Occipital lobe (tissue), 2 donors: ENCODE data around the gene FLACC1. TPM values are rescaled to one million over a fixed set of nuclear protein-coding genes. Genes with fewer than 3 reads are reported as not detected.
"Not testable (repeated sequence)": the region's sequence is repeated elsewhere in the genome, so short reads cannot be mapped to it uniquely, and the experiment has no call there.

Experiments used
- DNase-seq: peaks from one replicate; lab custom pipeline; 2025; lab: John Stamatoyannopoulos, UW
- total RNA-seq: library from RNA; depleted of rRNA; stranded (reverse); fragments of >200 nt; gene quantifications from one replicate; pipeline ENCODE4 v1.2.3, GENCODE V29; 2014

The FLACC1 gene, protein sequence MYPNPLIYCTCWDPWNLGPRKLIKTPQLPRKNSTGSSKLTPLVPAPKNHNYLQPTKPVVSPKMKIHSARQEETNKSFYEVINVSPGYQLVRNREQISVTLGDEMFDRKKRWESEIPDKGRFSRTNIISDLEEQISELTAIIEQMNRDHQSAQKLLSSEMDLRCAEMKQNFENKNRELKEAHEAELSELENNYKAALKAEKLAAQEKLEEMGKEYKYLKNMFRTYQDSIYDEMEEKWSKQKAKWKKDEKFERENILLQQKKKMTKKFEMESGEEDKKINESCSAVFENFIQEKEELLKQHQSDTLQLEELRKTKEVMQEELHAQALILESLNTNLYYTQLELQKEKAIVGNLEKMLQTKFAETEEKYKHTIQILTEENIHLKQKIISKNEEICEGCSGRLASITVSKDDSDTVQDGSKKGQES
- 3.7 TPM for total RNA-seq

DNA sequence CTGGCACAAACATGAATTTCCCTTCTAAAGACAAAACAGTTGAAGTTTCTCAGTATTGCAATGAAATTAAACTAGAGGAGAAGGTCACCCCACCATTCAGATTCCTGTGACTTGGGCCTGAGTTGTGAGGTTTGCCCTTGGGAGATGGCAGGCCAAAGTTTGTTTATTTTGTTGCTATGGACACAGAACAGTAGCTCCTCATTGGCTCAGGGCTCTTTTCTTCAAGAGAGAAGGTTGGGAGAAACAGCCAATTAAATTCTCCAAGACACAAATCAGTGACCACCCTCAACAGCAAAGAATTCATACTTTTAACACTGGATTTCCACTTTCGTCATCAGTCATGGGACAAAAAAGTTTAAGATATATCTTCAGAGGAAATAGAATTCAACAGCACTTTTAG lies at the start of gene FLACC1:
TSS of gene FLACC1 (minus strand) at position 125 of the 400 bp plus-strand sequence. CDS start 5,941 bp downstream, outside the sequence.
- no peak for DNase-seq

GRCh38 chr2:201406077-201406662 lies 49.0 kb upstream of the FLACC1 start:
- DNase-seq: no peak

GRCh38 chr2:201404699-201405280 lies 47.6 kb upstream of the FLACC1 start:
- DNase-seq: no peak

DNA sequence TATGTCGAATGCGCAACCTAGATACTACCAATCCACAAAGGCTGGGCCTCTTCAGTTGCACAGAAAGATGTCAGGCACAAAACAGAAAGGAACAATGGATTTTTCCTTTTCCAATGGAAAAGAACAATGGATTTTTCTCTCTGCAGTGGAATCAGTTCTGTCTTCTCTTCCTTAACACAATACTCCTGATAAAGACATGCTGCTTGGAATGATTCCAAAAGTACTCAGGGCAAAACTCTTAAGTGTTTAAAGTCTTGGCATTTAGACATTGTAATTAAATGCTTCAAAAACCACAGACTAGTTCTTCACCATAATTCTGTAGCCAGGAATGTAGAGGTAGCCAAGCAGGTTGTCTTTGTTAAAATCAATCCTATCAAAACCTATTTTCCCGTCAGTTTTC lies 46.7 kb upstream of the FLACC1 start:
- DNase-seq: no peak

GRCh38 chr2:201402651-201403562 lies 45.8 kb upstream of the FLACC1 start:
- no peak for DNase-seq

DNA sequence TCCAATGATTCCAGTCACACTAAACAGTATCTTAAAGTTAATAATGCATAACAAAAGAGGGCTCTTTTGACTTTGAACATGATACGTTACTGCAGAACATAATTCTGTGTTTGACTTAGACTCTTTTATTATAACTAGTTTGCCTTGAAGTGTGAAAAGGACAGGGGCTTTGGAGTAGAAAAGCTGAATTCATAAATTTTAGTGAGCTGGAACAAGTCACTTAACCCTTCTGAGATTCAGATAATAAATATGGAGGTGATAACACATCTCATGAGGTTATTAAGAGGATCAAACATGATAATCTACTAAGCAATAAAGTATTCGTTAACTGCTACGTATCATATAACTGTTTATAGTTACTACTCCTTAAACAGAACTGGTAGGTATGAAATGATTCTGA lies 44.7 kb upstream of the FLACC1 start:
- no peak for DNase-seq

- DNase-seq: no peak
Measured at GRCh38 chr2:201396595-201396994, 39.5 kb upstream of the FLACC1 start.

DNA sequence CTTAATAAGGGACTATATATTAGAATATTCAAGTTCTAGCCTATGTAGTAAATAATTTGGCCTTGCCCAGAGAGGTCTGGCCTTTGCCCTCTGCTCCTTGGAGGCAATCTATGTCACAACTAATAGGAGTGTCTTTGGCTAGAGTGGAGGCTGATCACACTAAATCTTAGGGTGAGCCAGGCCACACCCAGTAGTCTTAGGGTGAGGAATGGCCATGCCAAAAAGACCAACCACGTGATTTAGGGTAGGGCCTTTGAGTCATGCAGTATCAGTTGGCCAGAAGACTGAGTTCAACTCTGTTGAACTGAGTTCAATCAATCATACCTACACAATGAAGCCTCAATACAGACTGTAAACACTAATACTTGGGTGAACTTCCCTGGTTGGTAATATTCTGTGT lies 26.0 kb upstream of the FLACC1 start:
- no peak for DNase-seq

- DNase-seq: no peak
Measured at GRCh38 chr2:201378496-201379397, 21.6 kb upstream of the FLACC1 start.

DNA sequence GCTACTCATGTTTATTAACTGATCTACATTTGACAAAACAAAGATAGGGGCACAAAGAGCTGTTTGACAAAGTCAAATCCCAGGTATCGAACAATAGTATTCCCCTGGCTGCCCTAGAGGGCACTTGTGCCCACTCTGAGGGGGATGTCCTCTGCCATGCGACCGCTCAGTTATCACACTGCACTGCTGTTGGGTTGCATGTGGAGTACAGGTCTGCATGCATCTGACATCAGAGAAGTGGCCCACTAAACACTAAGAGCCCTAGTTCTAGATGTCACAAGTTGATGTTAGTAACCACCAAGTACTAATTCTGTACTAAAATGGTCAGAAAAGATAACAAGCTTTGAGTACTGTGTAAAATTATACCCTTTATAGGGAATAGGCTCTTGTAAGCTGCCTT lies 20.1 kb upstream of the FLACC1 start:
- DNase-seq: no peak

- DNase-seq: no peak
Measured at GRCh38 chr2:201369775-201370174, 12.6 kb upstream of the FLACC1 start.

DNA sequence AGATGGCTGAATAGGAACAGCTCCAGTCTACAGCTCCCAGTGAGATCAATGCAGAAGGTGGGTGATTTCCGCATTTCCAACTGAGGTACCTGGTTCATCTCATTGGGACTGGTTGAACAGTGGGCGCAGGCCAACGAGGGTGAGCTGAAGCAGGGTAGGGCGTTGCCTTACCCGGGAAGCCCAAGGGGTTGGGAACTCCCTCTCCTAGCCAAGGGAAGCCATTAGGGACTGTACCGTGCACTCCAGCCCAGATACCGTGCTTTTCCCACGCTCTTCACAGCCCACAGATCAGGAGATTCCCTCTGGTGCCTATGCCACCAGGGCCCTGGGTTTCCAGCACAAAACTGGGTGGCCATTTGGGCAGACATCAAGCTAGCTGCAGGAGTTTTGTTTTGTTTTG lies 12.2 kb upstream of the FLACC1 start:
- DNase-seq: not testable (repeated sequence)

GRCh38 chr2:201366146-201366545 lies 9.0 kb upstream of the FLACC1 start:
- DNase-seq: no peak

DNA sequence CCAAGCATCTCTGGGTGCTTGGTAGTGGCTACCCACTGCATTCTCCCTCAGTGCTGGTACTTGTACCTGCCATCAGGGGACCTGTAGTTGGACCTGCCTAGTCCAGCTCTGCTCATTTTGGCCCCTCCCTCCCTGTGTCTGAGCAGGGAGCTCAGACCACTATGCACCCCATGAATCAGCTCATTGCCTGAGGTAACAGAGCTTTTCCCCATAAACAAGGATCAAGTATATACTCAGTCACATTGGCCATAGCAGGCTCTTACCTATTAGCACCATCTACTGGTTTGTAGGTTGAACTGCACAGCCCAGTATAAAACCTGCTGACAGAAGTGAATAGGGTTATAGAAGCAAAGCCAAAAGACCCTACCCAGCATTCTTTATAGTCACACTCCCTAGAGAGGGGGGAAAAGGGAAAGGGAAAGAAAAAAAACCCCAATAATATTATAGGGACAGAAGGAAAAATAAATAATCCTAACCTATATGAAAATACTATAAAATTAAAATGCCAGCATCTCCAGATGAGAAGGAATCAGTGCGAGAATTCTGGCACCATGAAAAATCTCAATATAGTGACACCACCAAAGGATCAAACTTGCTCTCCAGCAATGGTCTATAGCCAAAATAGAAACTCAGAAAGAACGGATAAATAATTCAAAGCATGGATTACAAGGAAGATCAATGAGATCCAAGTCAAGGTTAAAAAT lies 6.9 kb upstream of the FLACC1 start:
- no peak for DNase-seq

GRCh38 chr2:201362396-201362795 lies 5.3 kb upstream of the FLACC1 start:
- DNase-seq: no peak

DNA sequence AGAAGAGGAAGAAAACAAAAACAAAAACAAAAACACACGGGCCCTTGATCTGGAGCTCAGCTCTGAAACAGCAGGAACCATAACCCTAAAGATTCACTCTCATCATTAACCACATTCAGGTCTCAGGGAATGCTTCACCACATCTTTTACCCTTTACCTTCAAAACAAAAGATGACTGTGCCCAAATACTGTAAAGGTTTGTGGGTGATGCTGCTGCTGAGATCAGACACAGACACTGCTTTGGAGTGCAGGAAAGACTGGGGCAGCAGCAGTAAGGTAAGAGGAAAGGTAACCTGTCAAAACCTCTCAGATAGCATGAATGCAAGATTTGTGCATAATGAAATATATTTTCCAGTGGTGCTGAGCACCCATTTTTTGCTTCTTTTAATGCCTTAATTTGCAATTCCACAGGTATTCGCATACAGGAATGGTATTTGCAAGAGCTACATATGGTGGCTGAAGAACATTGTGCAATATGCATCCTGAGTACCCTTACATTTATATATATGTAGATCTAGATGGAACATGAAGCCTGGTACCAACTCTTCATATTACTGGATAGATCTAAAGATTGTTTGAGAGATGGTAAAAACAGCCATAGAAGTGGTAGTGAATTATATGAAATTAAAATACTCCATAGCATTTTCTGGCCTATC lies 4.1 kb upstream of the FLACC1 start:
- DNase-seq: no peak

- no peak for DNase-seq
Measured at GRCh38 chr2:201360256-201360655, 3.1 kb upstream of the FLACC1 start.

DNA sequence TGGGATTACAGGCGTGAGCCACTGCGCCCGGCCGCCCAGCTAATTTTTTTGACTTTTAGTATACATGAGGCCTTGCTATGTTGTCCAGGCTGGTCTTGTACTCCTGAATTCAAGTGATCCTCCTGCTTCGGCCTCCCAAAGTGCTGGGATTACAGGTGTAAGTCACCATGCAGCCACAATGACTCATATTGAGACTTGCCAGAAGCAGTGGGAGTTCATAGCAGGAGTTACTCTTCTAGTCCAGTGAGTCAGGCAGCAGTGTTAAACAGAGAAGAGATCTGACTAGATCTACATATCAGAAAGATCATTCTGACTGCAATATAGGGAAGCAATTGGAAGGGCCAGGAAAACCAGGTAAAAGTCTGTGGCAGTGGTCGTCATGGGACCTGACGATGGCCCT lies 1.5 kb upstream of the FLACC1 start:
- no peak for DNase-seq

GRCh38 chr2:201353116-201353515 lies 4.0 kb downstream of the FLACC1 start:
- DNase-seq: no peak
